A549 (cell line): ENCODE measurements around the gene SNTB2. TPM values are rescaled to one million over a fixed set of nuclear protein-coding genes. Genes with fewer than 3 reads are reported as not detected.

Experiments used
- ATAC-seq, 2 experiments: fragments of 200-7000 bp in 1 of 2; fragments of >200 bp in 1 of 2; cut with Nextera tagmentation in 1 of 2; cut with Tn5 transposase in 1 of 2; 3 replicates each; pipeline versions ENCODE4 v1.8.0 to v1.9.1; 2018 to 2020; ENCODE audit warnings: mild to moderate bottlenecking in 1 of 2, moderate library complexity in 1 of 2
- CTCF ChIA-PET: fragments of 300-600 bp; sonication (Branson Sonifier 250); formaldehyde crosslinking; extraction: SDS; loops from one replicate; lab custom pipeline; 2021; ENCODE audit warnings: antibody characterized with exemption, inconsistent platforms; lab: Yijun Ruan, JAX
- POLR2A ChIA-PET: fragments of 350-600 bp; formaldehyde crosslinking; extraction: SDS; loops from one replicate; lab custom pipeline; 2021; ENCODE audit warnings: antibody characterized with exemption, inconsistent platforms; lab: Yijun Ruan, JAX
- DNase-seq, 2 experiments: peaks; one replicate each; pipeline versions ENCODE4 v3.0.0 to v3.0.0-alpha.2; 2011 to 2016; ENCODE audit warnings: low read depth in 1 of 2, low spot score in 1 of 2
- FAIRE-seq: peaks from 2 replicates; lab custom pipeline; 2011; peaks lifted over from hg19 to GRCh38; lab: Jason Lieb, UNC
- H3K27ac ChIP-seq, 2 experiments: fragments of >200 bp; sonication (Bioruptor Twin); formaldehyde crosslinking; 3 replicates each; pipeline ENCODE4 v1.5.1; 2016 to 2017
- H3K4me1 ChIP-seq: fragments of >200 bp; sonication (Bioruptor Twin); formaldehyde crosslinking; 3 replicates; pipeline ENCODE4 v1.6.1; 2016
- H3K4me2 ChIP-seq: fragments of >200 bp; sonication (Bioruptor Twin); formaldehyde crosslinking; 3 replicates; pipeline ENCODE4 v1.6.1; 2016
- H3K4me3 ChIP-seq: fragments of >200 bp; sonication (Bioruptor Twin); formaldehyde crosslinking; 3 replicates; pipeline ENCODE4 v1.5.1; 2016
- H3K9me3 ChIP-seq: fragments of >200 bp; sonication (Bioruptor Twin); formaldehyde crosslinking; 3 replicates; pipeline ENCODE4 v1.6.1; 2016
- ATOH8 ChIP-seq: fragments of 250-450 bp; sonication (Bioruptor Pico); IDR thresholded peaks from 2 replicates; pipeline ENCODE4 v1.5.0; 2020; ENCODE audit warnings: low read depth, mild to moderate bottlenecking, moderate library complexity
- BHLHE40 ChIP-seq: IDR thresholded peaks from 2 replicates; pipeline ENCODE4 v1.6.1; 2012; ENCODE audit warnings: low read depth, low read length, inconsistent platforms
- CEBPB ChIP-seq, 2 experiments: fragments of >200 bp in 1 of 2; sonication (Bioruptor Twin) in 1 of 2; formaldehyde crosslinking in 1 of 2; IDR thresholded peaks; 2 replicates each; pipeline ENCODE4 v1.6.1; 2012 to 2016
- CHD2 ChIP-seq: fragments of 150-350 bp; IDR thresholded peaks from 2 replicates; pipeline ENCODE4 v1.6.1; 2014; ENCODE audit warnings: low read length; ENCODE audit not compliant: partially characterized antibody
- E2F6 ChIP-seq: IDR thresholded peaks from 2 replicates; pipeline ENCODE4 v1.6.1; 2012; ENCODE audit warnings: low read depth, borderline replicate concordance
- EHF ChIP-seq: fragments of 250-450 bp; sonication (Bioruptor Pico); IDR thresholded peaks from 2 replicates; pipeline ENCODE4 v1.5.0; 2020; ENCODE audit warnings: mild to moderate bottlenecking
- ESRRA ChIP-seq: fragments of 150-350 bp; IDR thresholded peaks from 2 replicates; pipeline ENCODE4 v1.6.1; 2014; ENCODE audit warnings: mild to moderate bottlenecking, low read length, borderline replicate concordance
- FOSL2 ChIP-seq, 2 experiments: fragments of 450-650 bp in 1 of 2; fragments of >200 bp in 1 of 2; sonication (Bioruptor Twin) in 1 of 2; formaldehyde crosslinking; IDR thresholded peaks; 2 replicates each; pipeline versions ENCODE4 v1.5.0 to v1.6.1; 2016 to 2020; ENCODE audit warnings: mild to moderate bottlenecking in 1 of 2, moderate library complexity in 1 of 2
- HEYL ChIP-seq: fragments of 250-450 bp; sonication (Bioruptor Pico); IDR thresholded peaks from 2 replicates; pipeline ENCODE4 v1.8.0; 2021; ENCODE audit warnings: mild to moderate bottlenecking, moderate library complexity
- HOXB5 ChIP-seq: fragments of 250-450 bp; sonication (Bioruptor Pico); IDR thresholded peaks from 2 replicates; pipeline ENCODE4 v1.5.0; 2020; ENCODE audit warnings: mild to moderate bottlenecking, moderate library complexity
- JUNB ChIP-seq: fragments of >200 bp; sonication (Bioruptor Twin); formaldehyde crosslinking; IDR thresholded peaks from 2 replicates; pipeline ENCODE4 v1.6.1; 2016
- KDM1A ChIP-seq: fragments of 200-600 bp; sonication (generic); IDR thresholded peaks from 2 replicates; pipeline ENCODE4 v1.6.1; 2016; ENCODE audit warnings: low read depth, mild to moderate bottlenecking
- MAFK ChIP-seq: fragments of 450-650 bp; IDR thresholded peaks from 2 replicates; pipeline ENCODE4 v1.6.1; 2014; ENCODE audit not compliant: partially characterized antibody
- MYC ChIP-seq: IDR thresholded peaks from 2 replicates; pipeline ENCODE4 v1.6.1; 2012; ENCODE audit warnings: mild to moderate bottlenecking, inconsistent platforms, low read length, improper control_type of control experiment, borderline replicate concordance
- NR3C1 ChIP-seq: fragments of >200 bp; sonication (Bioruptor Twin); formaldehyde crosslinking; IDR thresholded peaks from 3 replicates; pipeline ENCODE4 v1.6.1; 2017
- PBX3 ChIP-seq: IDR thresholded peaks from 2 replicates; pipeline ENCODE4 v1.6.1; 2012
- PHF8 ChIP-seq: fragments of 200-600 bp; sonication (generic); IDR thresholded peaks from 2 replicates; pipeline ENCODE4 v1.6.1; 2016; ENCODE audit warnings: low read depth, mild to moderate bottlenecking, antibody characterized with exemption, moderate library complexity, borderline replicate concordance
- POLR2A ChIP-seq: IDR thresholded peaks from 2 replicates; pipeline ENCODE4 v1.6.1; 2012; ENCODE audit warnings: mild to moderate bottlenecking, low read length
- RAD21 ChIP-seq, 2 experiments: fragments of >200 bp in 1 of 2; sonication (Bioruptor Twin) in 1 of 2; formaldehyde crosslinking in 1 of 2; IDR thresholded peaks in 1 of 2; conservative IDR thresholded peaks in 1 of 2; 2 replicates in 1 of 2; 3 replicates in 1 of 2; pipeline ENCODE4 v1.6.1; 2012 to 2018; ENCODE audit warnings: inconsistent platforms in 1 of 2
- RFX5 ChIP-seq: fragments of 450-650 bp; IDR thresholded peaks from 2 replicates; pipeline ENCODE4 v1.7.1; 2014; ENCODE audit warnings: antibody characterized with exemption, mild to moderate bottlenecking, moderate library complexity
- TFCP2L1 ChIP-seq: fragments of 250-450 bp; sonication (Bioruptor Pico); IDR thresholded peaks from 2 replicates; pipeline ENCODE4 v1.5.0; 2021; ENCODE audit warnings: mild to moderate bottlenecking
- TP53 ChIP-seq: fragments of 250-450 bp; sonication (Bioruptor Pico); IDR thresholded peaks from 2 replicates; pipeline ENCODE4 v1.5.0; 2021; ENCODE audit warnings: mild to moderate bottlenecking, moderate library complexity
- USF2 ChIP-seq: fragments of 450-650 bp; IDR thresholded peaks from 2 replicates; pipeline ENCODE4 v1.6.1; 2014; ENCODE audit warnings: antibody characterized with exemption
- ZC3H11A ChIP-seq: fragments of 450-650 bp; IDR thresholded peaks from 2 replicates; pipeline ENCODE4 v1.6.1; 2014; ENCODE audit warnings: antibody characterized with exemption, mild to moderate bottlenecking
- ZNF302 ChIP-seq: fragments of 250-450 bp; sonication (Bioruptor Pico); IDR thresholded peaks from 2 replicates; pipeline ENCODE4 v1.9.0; 2021; ENCODE audit warnings: inconsistent platforms, mild to moderate bottlenecking, moderate library complexity
- ZSCAN20 ChIP-seq: fragments of 250-450 bp; sonication (Bioruptor Pico); IDR thresholded peaks from 2 replicates; pipeline ENCODE4 v1.8.0; 2022; ENCODE audit warnings: mild to moderate bottlenecking, moderate library complexity
- WGBS: methylation state at CpG from one replicate; pipeline ENCODE4 v1.1.6; 2017; ENCODE audit errors: missing lambda C conversion rate; 5-methylcytosine and 5-hydroxymethylcytosine counted together
- polyA plus RNA-seq, 4 experiments: library from polyadenylated mRNA; depleted of rRNA in 3 of 4; stranded (reverse); fragments of >200 nt; fragmentation: RNase III in 1 of 4; extraction: RNeasy Plus Mini Kit Qiagen cat#74134 plus additional on column Dnase treatment in 1 of 4; gene quantifications; 2 replicates in 3 of 4; 3 replicates in 1 of 4; pipeline ENCODE4 v1.2.3, GENCODE V29; 2011 to 2017

SNTB2 gene
- polyA plus RNA-seq, 2 of the 4 experiments (the other 2 are of a cell fraction), result 7.8 to 20.8 TPM

- ChIA-PET POLR2A (no interaction called here), CTCF (interaction anchor here (0.6 to 1.6 kb wide), 2 partner anchors 8 to 30 kb away, joined by 3 read pairs; partner anchors contain the start of genes COG8 and NIP7)
- Histone ChIP-seq H3K4me1 (no peaks in the 10 kb centered on the region; the same call in 2 of the 3 replicates), H3K27ac (no peak overlapping the region), H3K4me2 (no peak overlapping the region), H3K9me3 (no peaks in the 10 kb centered on the region), H3K4me3 (no peak overlapping the region)
- peak in 1 of 2 experiments; percentile 32; a peak in 3 of 6 replicates for ATAC-seq
- TF ChIP-seq NR3C1 (no peak), MAFK (peak; percentile 12)
- 92% methylated on average over 6 of the region's 6 CpGs for WGBS
- FAIRE-seq, result no peak
- DNase-seq, result no peak
Observed at GRCh38 chr16:69346683-69347082, 159.7 kb downstream of the SNTB2 start.

GRCh38 chr16:69348222-69348621 is 161.3 kb downstream of the SNTB2 start:
- CTCF ChIA-PET, result interaction anchor here (0.6 to 1.6 kb wide), 2 partner anchors 9 to 140 kb away, joined by 3 to 4 read pairs; partner anchors contain the start of genes COG8 and NIP7
- ATAC-seq, result no peak
- no peak overlapping the region for H3K4me3 ChIP-seq
- no peak for TF ChIP-seq KDM1A
- no peak for TF ChIP-seq CHD2
- TF ChIP-seq JUNB, result no peak
- TF ChIP-seq PBX3, result no peak
- no peak for TF ChIP-seq ZNF302 (CRISPR knock-in tag)
- no peak for TF ChIP-seq E2F6
- no peak for TF ChIP-seq HOXB5 (CRISPR knock-in tag)
- no peak for TF ChIP-seq TP53 (CRISPR knock-in tag)
- no peak for TF ChIP-seq EHF (CRISPR knock-in tag)
- no peak for TF ChIP-seq RAD21 (conservative IDR thresholded peaks at IDR 0.05 in 1 of 2, IDR thresholded peaks at IDR 0.05 in 1 of 2)
- no peak for TF ChIP-seq ATOH8 (CRISPR knock-in tag)
- H3K27ac ChIP-seq, result no peak overlapping the region
- 69% methylated on average over 3 of the region's 6 CpGs for WGBS
- POLR2A ChIA-PET, result no interaction called here
- H3K4me1 ChIP-seq, result no peaks in the 10 kb centered on the region
- no peak for FAIRE-seq
- H3K4me2 ChIP-seq, result no peak overlapping the region
- H3K9me3 ChIP-seq, result no peaks in the 10 kb centered on the region
- DNase-seq, result no peak

GRCh38 chr16:69349536-69349935 is 162.6 kb downstream of the SNTB2 start:
- 88% methylated on average over 10 of the region's 10 CpGs for WGBS
- ATAC-seq, result no peak

More at GRCh38 chr16:69349536-69349935, 162.6 kb downstream of the SNTB2 start:
- DNase-seq, result no peak
- H3K27ac ChIP-seq, result no peak overlapping the region
- FAIRE-seq, result no peak
- no peak overlapping the region for H3K4me2 ChIP-seq
- H3K4me3 ChIP-seq, result no peak overlapping the region
- ChIA-PET POLR2A (no interaction called here), CTCF (interaction anchor here (1.5 kb wide), 1 partner anchor 9 kb away, joined by 4 read pairs; no protein-coding TSS in a partner anchor)
- H3K9me3 ChIP-seq, result no peaks in the 10 kb centered on the region
- TF ChIP-seq FOSL2 (IDR thresholded peaks at IDR 0.05), result no peak
- TF ChIP-seq FOSL2 (CRISPR knock-in tag; IDR thresholded peaks at IDR 0.05), result no peak
- no peak for TF ChIP-seq TFCP2L1 (CRISPR knock-in tag)
- no peak for TF ChIP-seq MYC
- no peak for TF ChIP-seq ZC3H11A
- no peak for TF ChIP-seq PHF8
- TF ChIP-seq RAD21 (conservative IDR thresholded peaks at IDR 0.05 in 1 of 2, IDR thresholded peaks at IDR 0.05 in 1 of 2), result no peak
- no peak for TF ChIP-seq CHD2
- no peak for TF ChIP-seq USF2
- no peak for TF ChIP-seq CEBPB (IDR thresholded peaks at IDR 0.05)
- TF ChIP-seq MAFK, result no peak
- TF ChIP-seq BHLHE40, result no peak
- no peak for TF ChIP-seq ESRRA
- TF ChIP-seq RFX5, result no peak
- TF ChIP-seq JUNB, result no peak
- TF ChIP-seq ZSCAN20 (CRISPR knock-in tag), result no peak
- TF ChIP-seq POLR2A, result no peak
- TF ChIP-seq HEYL (CRISPR knock-in tag), result no peak
- TF ChIP-seq KDM1A, result no peak
- no peaks in the 10 kb centered on the region for H3K4me1 ChIP-seq
